Measurements from ENCODE around the gene MYL4. TPM values are rescaled to one million over a fixed set of nuclear protein-coding genes. Genes with fewer than 3 reads are reported as not detected.

MYL4 gene
- total RNA-seq, 8 experiments from 2014 or later: 0.71 TPM; not detected in 7

Other genes with a start within 250 kb of the MYL4 start
- 1 to 10 TPM in 1 of 8 experiments, under 1 TPM in 5, not detected in 2; 0.18 to 1.1 (median 0.52) TPM for gene RPRML, start 230.1 kb upstream of the MYL4 start, total RNA-seq
- 10 to 100 TPM; 32.6 to 72.2 (median 53.3) TPM for gene CDC27, start 20.1 kb upstream of the MYL4 start, total RNA-seq
- 1 to 10 TPM in 3 of 8 experiments, under 1 TPM in 5; 0.05 to 5.4 (median 0.75) TPM for gene ITGB3, start 44.5 kb downstream of the MYL4 start, total RNA-seq
- 1 to 10 TPM; 1.3 to 6.9 (median 3.0) TPM for gene EFCAB13, start 114.6 kb downstream of the MYL4 start, total RNA-seq